GM23248 (cell line): ENCODE measurements around the gene ANHX. TPM values are rescaled to one million over a fixed set of nuclear protein-coding genes. Genes with fewer than 3 reads are reported as not detected.

Experiments
- DNase-seq: peaks from one replicate; pipeline ENCODE4 v3.0.0-alpha.2; 2015
- H2AFZ ChIP-seq: fragments of 200-600 bp; sonication (generic); 2 replicates; pipeline ENCODE4 v1.6.1; 2016; ENCODE audit warnings: antibody characterized with exemption
- H3F3A ChIP-seq: fragments of 200-600 bp; sonication (generic); 2 replicates; pipeline ENCODE4 v1.6.1; 2016; ENCODE audit warnings: mild to moderate bottlenecking, antibody characterized with exemption, mixed run types; ENCODE audit not compliant: insufficient read depth
- H3K27ac ChIP-seq: fragments of 200-600 bp; sonication (generic); 2 replicates; pipeline ENCODE4 v1.5.1; 2016; ENCODE audit warnings: mild to moderate bottlenecking
- H3K27me3 ChIP-seq: fragments of 200-600 bp; sonication (generic); replicated peaks from 2 replicates; pipeline ENCODE4 v1.6.1; 2016; ENCODE audit warnings: mild to moderate bottlenecking; ENCODE audit not compliant: insufficient read depth
- H3K36me3 ChIP-seq: fragments of 200-600 bp; sonication (generic); 2 replicates; pipeline ENCODE4 v1.6.1; 2016; ENCODE audit warnings: low read depth, mild to moderate bottlenecking
- H3K4me1 ChIP-seq: fragments of 200-600 bp; sonication (generic); 2 replicates; pipeline ENCODE4 v1.6.1; 2016; ENCODE audit warnings: mild to moderate bottlenecking; ENCODE audit not compliant: insufficient read depth
- H3K4me2 ChIP-seq: fragments of 200-600 bp; sonication (generic); one replicate; pipeline ENCODE4 v1.6.1; 2016; ENCODE audit warnings: mild to moderate bottlenecking; ENCODE audit not compliant: unreplicated experiment
- H3K4me3 ChIP-seq: fragments of 200-600 bp; sonication (generic); 2 replicates; pipeline ENCODE4 v1.5.1; 2016; ENCODE audit warnings: mild to moderate bottlenecking
- H3K79me2 ChIP-seq: fragments of 200-600 bp; sonication (generic); 2 replicates; pipeline ENCODE4 v1.6.1; 2016; ENCODE audit warnings: mild to moderate bottlenecking; ENCODE audit not compliant: insufficient read depth
- H3K9ac ChIP-seq: fragments of 200-600 bp; sonication (generic); 2 replicates; pipeline ENCODE4 v1.6.1; 2016; ENCODE audit warnings: mild to moderate bottlenecking
- H3K9me2 ChIP-seq: fragments of 200-600 bp; sonication (generic); 2 replicates; pipeline ENCODE4 v1.6.1; 2016; ENCODE audit warnings: mixed run types, mild to moderate bottlenecking, moderate library complexity; ENCODE audit not compliant: insufficient read depth
- H3K9me3 ChIP-seq: fragments of 200-600 bp; sonication (generic); one replicate; pipeline ENCODE4 v1.6.1; 2017; ENCODE audit warnings: low read depth
- H4K20me1 ChIP-seq: fragments of 200-600 bp; sonication (generic); 2 replicates; pipeline ENCODE4 v1.6.0; 2016; ENCODE audit not compliant: insufficient read depth
- EZH2 ChIP-seq: fragments of 200-600 bp; sonication (generic); IDR thresholded peaks from 2 replicates; pipeline ENCODE4 v1.6.1; 2018; ENCODE audit warnings: antibody characterized with exemption, mild to moderate bottlenecking; ENCODE audit not compliant: insufficient read depth, poor library complexity, severe bottlenecking
- EZH2phosphoT487 ChIP-seq: fragments of 200-600 bp; sonication (generic); IDR thresholded peaks from 2 replicates; pipeline ENCODE4 v1.6.1; 2018; ENCODE audit warnings: antibody characterized with exemption, moderate library complexity, mild to moderate bottlenecking, low read depth; ENCODE audit not compliant: insufficient read depth
- WGBS, 2 experiments: methylation state at CpG; one replicate each; pipeline ENCODE4 v1.1.6; 2015 to 2017; ENCODE audit warnings: low lambda C conversion rate in 2 of 2, low coverage in 1 of 2; ENCODE audit errors: missing lambda C conversion rate in 2 of 2; 5-methylcytosine and 5-hydroxymethylcytosine counted together
- in situ Hi-C: fragments of 300-500 bp; cut with MboI; formaldehyde crosslinking; loops from 2 replicates; pipeline ENCODE4 v1.15.0; 2020
- polyA plus RNA-seq: library from polyadenylated mRNA; unstranded; fragments of >200 nt; fragmentation: Nextera tagmentation; extraction: Ambion mirVana; gene quantifications from 2 replicates; pipeline ENCODE4 v1.2.1, GENCODE V29; 2016
- total RNA-seq: library from RNA; depleted of rRNA; stranded (reverse); fragments of >200 nt; shearing (Covaris generic); gene quantifications from 2 replicates; pipeline ENCODE4 v1.2.3, GENCODE V29; 2014

The ANHX gene
- total and polyA plus RNA-seq, 2 experiments from 2014 or later: not detected

DNA sequence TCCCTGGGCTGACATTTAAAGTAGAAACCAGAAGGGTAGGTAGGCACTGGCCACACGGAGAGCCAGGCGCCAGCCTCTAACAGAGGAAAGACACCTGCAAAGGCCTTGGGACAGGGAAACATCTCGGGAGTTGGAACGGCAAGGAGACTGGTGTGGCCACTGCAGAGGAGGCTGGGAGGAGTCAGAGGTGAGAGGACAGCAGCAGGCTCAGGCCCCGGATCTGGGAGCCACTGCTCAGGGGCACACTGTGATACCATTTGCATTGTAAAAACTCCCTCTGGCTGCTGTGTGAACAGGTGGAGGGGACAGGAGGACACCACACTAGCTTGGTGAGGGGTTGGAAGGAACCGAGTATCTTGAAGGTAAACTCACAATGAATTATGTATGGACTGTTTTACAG is 2.7 kb downstream of the ANHX start:
- H3K27me3 ChIP-seq: no peaks in the 10 kb centered on the region
- no peak for DNase-seq
- H3K9me2 ChIP-seq: no peaks in the 10 kb centered on the region
- no peaks in the 10 kb centered on the region for H3K36me3 ChIP-seq
- no peaks in the 10 kb centered on the region for H3K4me1 ChIP-seq
- no peaks in the 10 kb centered on the region for H4K20me1 ChIP-seq
- no peak overlapping the region for H3K4me2 ChIP-seq
- no peak overlapping the region for H3K27ac ChIP-seq
- 42 to 54% methylated on average over 6 of the region's 6 CpGs for WGBS, 2 experiments
- H3F3A ChIP-seq: no peaks in the 10 kb centered on the region
- no peak overlapping the region for H3K4me3 ChIP-seq
- H3K9me3 ChIP-seq: no peaks in the 10 kb centered on the region
- no peak overlapping the region for H3K9ac ChIP-seq
- no peak for TF ChIP-seq EZH2
- no peak for TF ChIP-seq EZH2phosphoT487
- no peak overlapping the region for H2AFZ ChIP-seq
- in situ Hi-C loops: no loop called here
- H3K79me2 ChIP-seq: no peaks in the 10 kb centered on the region

- H3K9me3 ChIP-seq: no peaks in the 10 kb centered on the region
- TF ChIP-seq EZH2phosphoT487 (no peak), EZH2 (no peak)
- H3K4me1 ChIP-seq: no peaks in the 10 kb centered on the region
- no peaks in the 10 kb centered on the region for H3K27me3 ChIP-seq
- WGBS, 2 experiments: 44 to 56% methylated on average over 3 of the region's 3 CpGs
- no peaks in the 10 kb centered on the region for H3F3A ChIP-seq
- H3K79me2 ChIP-seq: no peaks in the 10 kb centered on the region
- no peak overlapping the region for H3K9ac ChIP-seq
- in situ Hi-C loops: no loop called here
- H3K36me3 ChIP-seq: no peaks in the 10 kb centered on the region
- no peak overlapping the region for H3K27ac ChIP-seq
- H3K4me2 ChIP-seq: no peak overlapping the region
- no peaks in the 10 kb centered on the region for H3K9me2 ChIP-seq
- DNase-seq: no peak
- no peak overlapping the region for H3K4me3 ChIP-seq
- H2AFZ ChIP-seq: no peak overlapping the region
- H4K20me1 ChIP-seq: no peaks in the 10 kb centered on the region
Measured at GRCh38 chr12:133231001-133231400, 4.7 kb downstream of the ANHX start.

DNA sequence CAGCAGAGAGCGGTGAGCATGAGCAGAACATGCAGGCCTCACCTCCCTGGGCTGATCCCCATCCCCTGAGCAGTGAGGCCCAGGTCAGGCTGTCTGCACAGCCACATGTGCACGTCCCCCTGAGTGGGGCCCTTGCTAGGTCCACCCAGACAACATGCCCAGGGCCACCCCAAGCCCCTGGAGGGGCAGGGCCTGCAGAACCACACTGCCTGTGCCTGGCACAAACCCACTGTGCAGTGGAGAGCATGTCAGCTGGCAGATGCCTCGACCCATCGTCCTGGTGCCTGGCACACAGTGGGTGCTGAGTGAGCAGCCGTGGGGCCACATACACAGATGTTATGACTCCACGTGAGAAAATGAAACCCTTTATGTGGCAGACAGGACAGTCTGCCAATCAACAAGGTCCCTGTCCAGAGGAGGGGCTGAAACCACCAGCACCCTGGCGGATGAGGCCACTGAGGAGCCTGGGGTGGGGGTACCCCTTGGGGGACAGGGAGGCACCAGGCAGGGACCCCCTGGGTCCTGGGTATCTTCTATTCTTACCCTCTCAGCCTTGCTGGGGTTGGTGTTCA is 8.3 kb downstream of the ANHX start:
- H3K36me3 ChIP-seq: no peaks in the 10 kb centered on the region
- no peak overlapping the region for H3K9ac ChIP-seq
- H3K79me2 ChIP-seq: no peaks in the 10 kb centered on the region
- H3K4me1 ChIP-seq: no peaks in the 10 kb centered on the region
- TF ChIP-seq EZH2 (no peak), EZH2phosphoT487 (no peak)
- 36 to 38% methylated on average over 7 of the region's 7 CpGs for WGBS, 2 experiments
- H3K9me2 ChIP-seq: no peaks in the 10 kb centered on the region
- no peaks in the 10 kb centered on the region for H3K9me3 ChIP-seq
- in situ Hi-C loops: no loop called here
- no peaks in the 10 kb centered on the region for H3K27me3 ChIP-seq
- no peak overlapping the region for H3K4me2 ChIP-seq
- no peaks in the 10 kb centered on the region for H4K20me1 ChIP-seq
- H3F3A ChIP-seq: no peaks in the 10 kb centered on the region
- no peak overlapping the region for H3K27ac ChIP-seq
- H2AFZ ChIP-seq: no peak overlapping the region
- DNase-seq: no peak
- H3K4me3 ChIP-seq: no peak overlapping the region

GRCh38 chr12:133226690-133227089 is 9.0 kb downstream of the ANHX start:
- in situ Hi-C loops: no loop called here
- 46 to 56% methylated on average over 7 to 8 of the region's 8 CpGs for WGBS, 2 experiments
- Histone ChIP-seq H3K4me3 (no peak overlapping the region), H2AFZ (no peak overlapping the region), H3K4me1 (no peaks in the 10 kb centered on the region), H3K4me2 (no peak overlapping the region), H3K27ac (no peak overlapping the region), H3K9ac (no peak overlapping the region), H3K79me2 (no peaks in the 10 kb centered on the region), H3K27me3 (no peaks in the 10 kb centered on the region), H3F3A (no peaks in the 10 kb centered on the region), H4K20me1 (no peaks in the 10 kb centered on the region), H3K9me2 (no peaks in the 10 kb centered on the region), H3K9me3 (no peaks in the 10 kb centered on the region), H3K36me3 (no peaks in the 10 kb centered on the region)
- no peak for DNase-seq
- TF ChIP-seq EZH2: no peak
- no peak for TF ChIP-seq EZH2phosphoT487

- Histone ChIP-seq H3K27me3 (no peaks in the 10 kb centered on the region), H3K9ac (no peak overlapping the region), H3K36me3 (no peaks in the 10 kb centered on the region), H3F3A (no peaks in the 10 kb centered on the region), H2AFZ (no peak overlapping the region), H3K4me1 (no peaks in the 10 kb centered on the region), H3K4me2 (no peak overlapping the region), H3K9me2 (no peaks in the 10 kb centered on the region), H3K27ac (no peak overlapping the region), H4K20me1 (no peaks in the 10 kb centered on the region), H3K79me2 (no peaks in the 10 kb centered on the region), H3K9me3 (no peaks in the 10 kb centered on the region), H3K4me3 (no peak overlapping the region)
- DNase-seq: no peak
- whole genome bisulfite sequencing, 2 experiments: 19 to 20% methylated on average over 4 of the region's 4 CpGs
- TF ChIP-seq EZH2phosphoT487 (no peak), EZH2 (no peak)
- in situ Hi-C loops: no loop called here
Measured at GRCh38 chr12:133225527-133225926, 10.2 kb downstream of the ANHX start.
